ENCODE results near the gene PEPD.

PEPD gene

GRCh38 chr19:33418461-33418860 is 103.1 kb downstream of the PEPD start:
- no peak for DNase-seq

- DNase-seq = no peak
Observed at GRCh38 chr19:33417751-33418150, 103.8 kb downstream of the PEPD start.

GRCh38 chr19:33416307-33417215 is 105.0 kb downstream of the PEPD start:
- DNase-seq = peak; percentile 78

GRCh38 chr19:33414667-33415605 is 106.7 kb downstream of the PEPD start:
- no peak for DNase-seq

- no peak for DNase-seq
Observed at GRCh38 chr19:33413868-33414666, 107.5 kb downstream of the PEPD start.

GRCh38 chr19:33413426-33413725 is 108.2 kb downstream of the PEPD start:
- no peak for DNase-seq

- DNase-seq = no peak
Observed at GRCh38 chr19:33412601-33413425, 108.8 kb downstream of the PEPD start.

- no peak for DNase-seq
Observed at GRCh38 chr19:33411621-33412180, 109.9 kb downstream of the PEPD start.

GRCh38 chr19:33410915-33411401 is 110.6 kb downstream of the PEPD start:
- no peak for DNase-seq

- no peak for DNase-seq
Observed at GRCh38 chr19:33409906-33410685, 111.5 kb downstream of the PEPD start.

GRCh38 chr19:33408538-33409434 is 112.8 kb downstream of the PEPD start:
- DNase-seq = no peak

GRCh38 chr19:33408116-33408515 is 113.5 kb downstream of the PEPD start:
- DNase-seq = no peak

- no peak for DNase-seq
Observed at GRCh38 chr19:33407716-33408115, 113.9 kb downstream of the PEPD start.

GRCh38 chr19:33407140-33407551 is 114.4 kb downstream of the PEPD start:
- no peak for DNase-seq

GRCh38 chr19:33406521-33407139 is 115.0 kb downstream of the PEPD start:
- peak; percentile 82 for DNase-seq

GRCh38 chr19:33405553-33406461 is 115.8 kb downstream of the PEPD start:
- no peak for DNase-seq

GRCh38 chr19:33405254-33405552 is 116.4 kb downstream of the PEPD start:
- no peak for DNase-seq
